ENCODE measurements around the gene CHRNA4. TPM values are rescaled to one million over a fixed set of nuclear protein-coding genes. Genes with fewer than 3 reads are reported as not detected.

CHRNA4 gene
- total and polyA plus RNA-seq, 10 of the 15 experiments (the other 5 are each of a cell fraction or from before 2014, with no cell fraction given) = 0.04 to 0.41 (median 0.06) TPM; not detected in 5

DNA sequence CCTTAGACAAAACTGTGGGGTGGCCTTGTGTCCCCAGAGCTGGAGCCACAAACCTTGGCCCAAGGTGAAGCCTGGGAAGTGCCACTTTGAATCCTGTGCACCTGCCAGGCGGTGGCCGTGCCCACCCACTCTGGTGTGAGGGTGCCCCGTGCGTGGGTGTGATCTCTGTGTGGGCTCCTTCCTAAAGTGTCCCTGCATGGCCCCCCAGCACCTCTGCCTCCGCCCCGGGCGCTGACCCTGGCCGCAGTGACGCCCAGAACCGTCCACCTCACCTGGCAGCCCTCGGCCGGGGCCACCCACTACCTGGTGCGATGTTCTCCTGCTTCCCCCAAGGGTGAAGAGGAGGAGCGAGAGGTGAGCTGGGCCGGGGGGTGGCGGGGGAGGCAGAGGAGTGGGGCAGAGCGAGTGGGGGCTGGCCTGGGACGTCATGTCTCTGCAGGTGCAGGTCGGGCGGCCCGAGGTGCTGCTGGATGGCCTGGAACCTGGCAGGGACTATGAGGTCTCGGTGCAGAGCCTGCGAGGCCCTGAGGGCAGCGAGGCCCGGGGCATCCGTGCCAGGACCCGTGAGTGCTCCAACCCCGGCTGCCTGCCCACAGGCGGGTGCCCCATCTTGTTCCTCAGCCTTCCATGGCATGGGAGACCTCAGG, 49.8 kb downstream of the CHRNA4 start:
- ChIA-PET RAD21 (ENCODE audit: unreplicated experiment) (no interaction called here), POLR2A (interaction anchor here (1.0 kb wide), 1 partner anchor 22 kb away, joined by 3 read pairs; no protein-coding TSS in a partner anchor), SMC1A (ENCODE audit: uncharacterized antibody, unreplicated experiment) (no interaction called here), CTCF (interaction anchor here (1.2 to 2.1 kb wide), 2 partner anchors 71 to 78 kb away, joined by 3 to 12 read pairs; no protein-coding TSS in a partner anchor)
- in situ Hi-C loops (cut with MboI) (no loop called here), intact Hi-C loops (cut with micrococcal nuclease; ENCODE audit: unreplicated experiment) (no loop called here)
- FAIRE-seq (no peak), ATAC-seq (no peak), DNase-seq (ENCODE audit: low read depth, low spot score) (no peak)
- Histone ChIP-seq H3K4me3 (no peak overlapping the region), H3K36me3 (ENCODE audit: control insufficient read depth in 2 of 2, insufficient read depth in 2 of 2, low read length in 1 of 2) (no peaks in the 10 kb centered on the region), H2AFZ (ENCODE audit: control insufficient read depth, low read depth, low read length) (no peak overlapping the region), H3K27ac (ENCODE audit: control insufficient read depth, insufficient read depth) (no peak overlapping the region), H4K20me1 (ENCODE audit: control insufficient read depth, insufficient read depth) (no peaks in the 10 kb centered on the region), H3K4me2 (ENCODE audit: control insufficient read depth, insufficient read depth) (no peak overlapping the region), H3K4me1 (ENCODE audit: control insufficient read depth, insufficient read depth, low read length) (no peaks in the 10 kb centered on the region), H3K9me3 (replicated peaks; ENCODE audit: control insufficient read depth, insufficient read depth, low read length) (no peaks in the 10 kb centered on the region), H3K27me3 (replicated peaks in 1 of 2; ENCODE audit: control insufficient read depth in 2 of 2, insufficient read depth in 2 of 2, low read length in 1 of 2) (no peaks in the 10 kb centered on the region), H3K79me2 (ENCODE audit: control insufficient read depth, insufficient read depth, low read length) (no peaks in the 10 kb centered on the region), H3K9ac (ENCODE audit: control insufficient read depth, insufficient read depth, low read length) (no peak overlapping the region)
- 33% methylated on average over 23 of the region's 29 CpGs for WGBS (ENCODE audit: insufficient coverage, insufficient replicate concordance, low lambda C conversion rate, missing lambda C conversion rate)
- TF ChIP-seq ESRRA (IDR thresholded peaks at IDR 0.05; ENCODE audit: low read length) (no peak), SUZ12 (IDR thresholded peaks at IDR 0.05; ENCODE audit: unreplicated experiment) (no peak), JUND (IDR thresholded peaks at IDR 0.05; ENCODE audit: low read depth, low read length) (no peak), CHD1 (IDR thresholded peaks at IDR 0.05; ENCODE audit: low read depth, low read length) (no peak), YBX1 (IDR thresholded peaks at IDR 0.05) (no peak), IRF4 (IDR thresholded peaks at IDR 0.05; ENCODE audit: low read depth, low read length) (no peak), SKIL (IDR thresholded peaks at IDR 0.05; ENCODE audit: low read depth, poor library complexity, severe bottlenecking) (no peak), NR2C1 (IDR thresholded peaks at IDR 0.05) (no peak), CREB1 (IDR thresholded peaks at IDR 0.05; ENCODE audit: low read depth) (no peak)
- TF ChIP-seq, protein P1, sequence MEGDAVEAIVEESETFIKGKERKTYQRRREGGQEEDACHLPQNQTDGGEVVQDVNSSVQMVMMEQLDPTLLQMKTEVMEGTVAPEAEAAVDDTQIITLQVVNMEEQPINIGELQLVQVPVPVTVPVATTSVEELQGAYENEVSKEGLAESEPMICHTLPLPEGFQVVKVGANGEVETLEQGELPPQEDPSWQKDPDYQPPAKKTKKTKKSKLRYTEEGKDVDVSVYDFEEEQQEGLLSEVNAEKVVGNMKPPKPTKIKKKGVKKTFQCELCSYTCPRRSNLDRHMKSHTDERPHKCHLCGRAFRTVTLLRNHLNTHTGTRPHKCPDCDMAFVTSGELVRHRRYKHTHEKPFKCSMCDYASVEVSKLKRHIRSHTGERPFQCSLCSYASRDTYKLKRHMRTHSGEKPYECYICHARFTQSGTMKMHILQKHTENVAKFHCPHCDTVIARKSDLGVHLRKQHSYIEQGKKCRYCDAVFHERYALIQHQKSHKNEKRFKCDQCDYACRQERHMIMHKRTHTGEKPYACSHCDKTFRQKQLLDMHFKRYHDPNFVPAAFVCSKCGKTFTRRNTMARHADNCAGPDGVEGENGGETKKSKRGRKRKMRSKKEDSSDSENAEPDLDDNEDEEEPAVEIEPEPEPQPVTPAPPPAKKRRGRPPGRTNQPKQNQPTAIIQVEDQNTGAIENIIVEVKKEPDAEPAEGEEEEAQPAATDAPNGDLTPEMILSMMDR (IDR thresholded peaks at IDR 0.05 in 2 of 3, conservative IDR thresholded peaks at IDR 0.05 in 1 of 3; ENCODE audit: control insufficient read depth in 2 of 3, extremely low read depth in 1 of 3, insufficient read depth in 1 of 3, low read depth in 3 of 3, low read length in 3 of 3) = no peak
- BruUV-seq (replicated peaks) = no TSS peak
